NB4 (cell line): ENCODE results near the gene LRCH1.

ENCODE experiments used
- MYC ChIP-seq: IDR thresholded peaks from 2 replicates; pipeline ENCODE4 v1.6.1; 2011; ENCODE audit warnings: low read depth, low read length
- TF ChIP-seq, protein P1 (sequence below): IDR thresholded peaks from one replicate; pipeline ENCODE4 v1.5.1; 2012; ENCODE audit warnings: low read depth, low read length
- TF ChIP-seq, protein P2 (sequence below): IDR thresholded peaks from 2 replicates; pipeline ENCODE4 v1.6.1; 2011; ENCODE audit warnings: low read depth, low read length

DNA sequence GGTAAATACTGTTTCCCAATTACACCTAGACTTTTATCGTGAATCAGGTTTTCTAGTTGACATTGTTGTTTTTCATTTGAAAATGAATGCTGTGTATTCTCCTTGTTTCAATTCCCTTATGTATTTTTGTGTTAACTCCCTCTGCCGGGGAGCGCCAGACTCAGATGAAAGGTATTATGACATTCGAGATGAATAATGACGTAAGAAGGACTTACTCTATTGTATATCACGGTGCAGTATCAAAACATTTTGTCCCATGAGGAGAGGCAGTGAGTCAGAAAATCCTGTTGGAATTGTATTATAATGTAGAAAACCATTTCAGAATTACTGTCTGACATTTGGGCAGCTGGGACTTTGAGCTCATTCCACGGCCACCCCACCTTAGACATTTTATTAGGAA is 61.6 kb downstream of the LRCH1 start:
- TF ChIP-seq, protein P1, sequence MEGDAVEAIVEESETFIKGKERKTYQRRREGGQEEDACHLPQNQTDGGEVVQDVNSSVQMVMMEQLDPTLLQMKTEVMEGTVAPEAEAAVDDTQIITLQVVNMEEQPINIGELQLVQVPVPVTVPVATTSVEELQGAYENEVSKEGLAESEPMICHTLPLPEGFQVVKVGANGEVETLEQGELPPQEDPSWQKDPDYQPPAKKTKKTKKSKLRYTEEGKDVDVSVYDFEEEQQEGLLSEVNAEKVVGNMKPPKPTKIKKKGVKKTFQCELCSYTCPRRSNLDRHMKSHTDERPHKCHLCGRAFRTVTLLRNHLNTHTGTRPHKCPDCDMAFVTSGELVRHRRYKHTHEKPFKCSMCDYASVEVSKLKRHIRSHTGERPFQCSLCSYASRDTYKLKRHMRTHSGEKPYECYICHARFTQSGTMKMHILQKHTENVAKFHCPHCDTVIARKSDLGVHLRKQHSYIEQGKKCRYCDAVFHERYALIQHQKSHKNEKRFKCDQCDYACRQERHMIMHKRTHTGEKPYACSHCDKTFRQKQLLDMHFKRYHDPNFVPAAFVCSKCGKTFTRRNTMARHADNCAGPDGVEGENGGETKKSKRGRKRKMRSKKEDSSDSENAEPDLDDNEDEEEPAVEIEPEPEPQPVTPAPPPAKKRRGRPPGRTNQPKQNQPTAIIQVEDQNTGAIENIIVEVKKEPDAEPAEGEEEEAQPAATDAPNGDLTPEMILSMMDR: no peak
- no peak for TF ChIP-seq MYC
- TF ChIP-seq, protein P2, sequence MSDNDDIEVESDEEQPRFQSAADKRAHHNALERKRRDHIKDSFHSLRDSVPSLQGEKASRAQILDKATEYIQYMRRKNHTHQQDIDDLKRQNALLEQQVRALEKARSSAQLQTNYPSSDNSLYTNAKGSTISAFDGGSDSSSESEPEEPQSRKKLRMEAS: no peak
